WTC11 (cell line): ENCODE results near the gene RRBP1.

Source experiments
- E2F4 ChIP-seq: sonication (generic); formaldehyde crosslinking; IDR thresholded peaks from 2 replicates; pipeline ENCODE4 v1.8.1; 2022; ENCODE audit warnings: low read depth, mild to moderate bottlenecking, moderate library complexity, missing genetic modification reagents, borderline replicate concordance
- EMX1 ChIP-seq: fragments of 250-450 bp; sonication (Bioruptor Pico); IDR thresholded peaks from 2 replicates; pipeline ENCODE4 v1.8.0; 2021; ENCODE audit warnings: mild to moderate bottlenecking
- FOXJ3 ChIP-seq: sonication (generic); formaldehyde crosslinking; IDR thresholded peaks from 2 replicates; pipeline ENCODE4 v1.9.0; 2021; ENCODE audit warnings: missing genetic modification reagents, mild to moderate bottlenecking, borderline replicate concordance
- MAX ChIP-seq: sonication (generic); formaldehyde crosslinking; IDR thresholded peaks from 2 replicates; pipeline ENCODE4 v1.8.0; 2022; ENCODE audit warnings: mild to moderate bottlenecking, missing genetic modification reagents
- NFYB ChIP-seq: sonication (generic); formaldehyde crosslinking; conservative IDR thresholded peaks from 2 replicates; pipeline ENCODE4 v1.8.0; 2022; ENCODE audit warnings: low read depth, missing genetic modification reagents
- TP53 ChIP-seq: sonication (generic); formaldehyde crosslinking; IDR thresholded peaks from 2 replicates; pipeline ENCODE4 v1.8.1; 2023; ENCODE audit warnings: mild to moderate bottlenecking, missing genetic modification reagents
- ZBTB21 ChIP-seq: sonication (generic); formaldehyde crosslinking; IDR thresholded peaks from 2 replicates; pipeline ENCODE4 v1.8.1; 2023; ENCODE audit warnings: mild to moderate bottlenecking, missing genetic modification reagents, borderline replicate concordance
- ZNF423 ChIP-seq: fragments of 250-450 bp; sonication (Bioruptor Pico); IDR thresholded peaks from 2 replicates; pipeline ENCODE4 v2.1.2; 2022; ENCODE audit warnings: mild to moderate bottlenecking, moderate library complexity
- TF ChIP-seq, protein P1 (sequence below): fragments of 200-600 bp; IDR thresholded peaks from 2 replicates; pipeline ENCODE4 v1.8.0; 2022; ENCODE audit warnings: antibody characterized with exemption
- TF ChIP-seq, protein P2 (sequence below): sonication (generic); formaldehyde crosslinking; IDR thresholded peaks from 2 replicates; pipeline ENCODE4 v1.8.1; 2023; ENCODE audit warnings: mild to moderate bottlenecking, missing genetic modification reagents

- TF ChIP-seq EMX1 (CRISPR knock-in tag) (no peak), FOXJ3 (CRISPR knock-in tag) (no peak), ZBTB21 (no peak), ZNF423 (CRISPR knock-in tag) (no peak), NFYB (CRISPR knock-in tag) (no peak), TP53 (no peak), MAX (CRISPR knock-in tag) (no peak), E2F4 (CRISPR knock-in tag) (no peak)
- TF ChIP-seq, protein P1, sequence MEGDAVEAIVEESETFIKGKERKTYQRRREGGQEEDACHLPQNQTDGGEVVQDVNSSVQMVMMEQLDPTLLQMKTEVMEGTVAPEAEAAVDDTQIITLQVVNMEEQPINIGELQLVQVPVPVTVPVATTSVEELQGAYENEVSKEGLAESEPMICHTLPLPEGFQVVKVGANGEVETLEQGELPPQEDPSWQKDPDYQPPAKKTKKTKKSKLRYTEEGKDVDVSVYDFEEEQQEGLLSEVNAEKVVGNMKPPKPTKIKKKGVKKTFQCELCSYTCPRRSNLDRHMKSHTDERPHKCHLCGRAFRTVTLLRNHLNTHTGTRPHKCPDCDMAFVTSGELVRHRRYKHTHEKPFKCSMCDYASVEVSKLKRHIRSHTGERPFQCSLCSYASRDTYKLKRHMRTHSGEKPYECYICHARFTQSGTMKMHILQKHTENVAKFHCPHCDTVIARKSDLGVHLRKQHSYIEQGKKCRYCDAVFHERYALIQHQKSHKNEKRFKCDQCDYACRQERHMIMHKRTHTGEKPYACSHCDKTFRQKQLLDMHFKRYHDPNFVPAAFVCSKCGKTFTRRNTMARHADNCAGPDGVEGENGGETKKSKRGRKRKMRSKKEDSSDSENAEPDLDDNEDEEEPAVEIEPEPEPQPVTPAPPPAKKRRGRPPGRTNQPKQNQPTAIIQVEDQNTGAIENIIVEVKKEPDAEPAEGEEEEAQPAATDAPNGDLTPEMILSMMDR, result no peak
- TF ChIP-seq, protein P2, sequence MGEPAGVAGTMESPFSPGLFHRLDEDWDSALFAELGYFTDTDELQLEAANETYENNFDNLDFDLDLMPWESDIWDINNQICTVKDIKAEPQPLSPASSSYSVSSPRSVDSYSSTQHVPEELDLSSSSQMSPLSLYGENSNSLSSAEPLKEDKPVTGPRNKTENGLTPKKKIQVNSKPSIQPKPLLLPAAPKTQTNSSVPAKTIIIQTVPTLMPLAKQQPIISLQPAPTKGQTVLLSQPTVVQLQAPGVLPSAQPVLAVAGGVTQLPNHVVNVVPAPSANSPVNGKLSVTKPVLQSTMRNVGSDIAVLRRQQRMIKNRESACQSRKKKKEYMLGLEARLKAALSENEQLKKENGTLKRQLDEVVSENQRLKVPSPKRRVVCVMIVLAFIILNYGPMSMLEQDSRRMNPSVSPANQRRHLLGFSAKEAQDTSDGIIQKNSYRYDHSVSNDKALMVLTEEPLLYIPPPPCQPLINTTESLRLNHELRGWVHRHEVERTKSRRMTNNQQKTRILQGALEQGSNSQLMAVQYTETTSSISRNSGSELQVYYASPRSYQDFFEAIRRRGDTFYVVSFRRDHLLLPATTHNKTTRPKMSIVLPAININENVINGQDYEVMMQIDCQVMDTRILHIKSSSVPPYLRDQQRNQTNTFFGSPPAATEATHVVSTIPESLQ (CRISPR knock-in tag), result no peak
Measured at GRCh38 chr20:17657898-17658647, 24.0 kb downstream of the RRBP1 start.
